Kidney (tissue), 14 donors: ENCODE results near the gene DNAJC25. TPM values are rescaled to one million over a fixed set of nuclear protein-coding genes. Genes with fewer than 3 reads are reported as not detected.

Experiments
- DNase-seq, 5 donors: peaks; one replicate each; pipeline ENCODE4 v3.0.0-alpha.2; 2013 to 2020
- FAIRE-seq: peaks from 2 replicates; lab custom pipeline; 2012; peaks lifted over from hg19 to GRCh38; lab: Jason Lieb, UNC
- H3K27ac ChIP-seq, 2 donors: one replicate each; pipeline ENCODE4 v1.7.0; 2013; ENCODE audit warnings: low read depth in 2 of 2, low read length in 2 of 2, inconsistent platforms in 1 of 2
- H3K27me3 ChIP-seq: one replicate; pipeline ENCODE4 v1.7.1; 2013; ENCODE audit warnings: low read length, inconsistent platforms; ENCODE audit not compliant: control insufficient read depth, insufficient read depth
- H3K36me3 ChIP-seq, 3 donors: one replicate each; pipeline versions ENCODE4 v1.7.0 to v1.7.1; 2013; ENCODE audit warnings: low read length in 3 of 3, control low read depth in 1 of 3, inconsistent platforms in 1 of 3; ENCODE audit not compliant: insufficient read depth in 3 of 3, control insufficient read depth in 2 of 3
- H3K4me1 ChIP-seq, 3 donors: one replicate each; pipeline versions ENCODE4 v1.7.0 to v1.7.1; 2013; ENCODE audit warnings: low read length in 3 of 3, inconsistent platforms in 1 of 3, low read depth in 1 of 3; ENCODE audit not compliant: control insufficient read depth in 2 of 3, insufficient read depth in 2 of 3
- H3K4me3 ChIP-seq, 3 donors: one replicate each; pipeline versions ENCODE4 v1.7.0 to v1.8.1; 2013; ENCODE audit warnings: low read length in 3 of 3, control low read depth in 1 of 3, inconsistent platforms in 1 of 3
- H3K9ac ChIP-seq, 3 donors: one replicate each; pipeline versions ENCODE4 v1.7.0 to v1.7.1; 2013; ENCODE audit warnings: low read length in 3 of 3, control low read depth in 1 of 3, inconsistent platforms in 1 of 3
- H3K9me3 ChIP-seq, 3 donors: one replicate each; pipeline versions ENCODE4 v1.7.0 to v1.7.1; 2013; ENCODE audit warnings: low read length in 3 of 3, control low read depth in 1 of 3, inconsistent platforms in 1 of 3; ENCODE audit not compliant: control insufficient read depth in 2 of 3, insufficient read depth in 1 of 3
- intact Hi-C: fragments of 100-400 bp; cut with DNase I; formaldehyde crosslinking; loops from one replicate; pipeline ENCODE4 v1.11.1; 2022
- polyA plus RNA-seq: library from polyadenylated mRNA; stranded (reverse); fragments of 350-450 nt; fragmentation: Illumina TruSeq; extraction: RNeasy Lipid Tissue Mini Kit (QIAGEN cat#74804); gene quantifications from one replicate; pipeline ENCODE4 v1.2.3, GENCODE V29; 2014; ENCODE audit warnings: low read depth, low replicate concordance; ENCODE audit not compliant: insufficient read depth
- total RNA-seq: library from RNA; stranded (reverse); fragmentation: NEBNext Ultra II Directional; extraction: Animal tissue kit (Norgen Biotek cat#: 25700); gene quantifications from one replicate; pipeline ENCODE4 v1.2.1, GENCODE V29; 2021
- TF ChIP-seq, protein P1 (sequence below): IDR thresholded peaks from 3 replicates; pipeline ENCODE4 v1.5.1; 2012; ENCODE audit warnings: mild to moderate bottlenecking, moderate library complexity, borderline replicate concordance; ENCODE audit not compliant: insufficient read depth; ENCODE audit errors: extremely low read depth
- donor health status: control.
- donor health status: control.
- donor health status: control.
- donor health status: control.
- donor health status: control.
- donor health status: DM: yes; HTN: yes; CAD: no.
- donor health status: Normal renal cell carcinoma (clear cell type).

DNAJC25 gene
- total and polyA plus RNA-seq, 2 donors from 2014 or later, result 8.2 to 13.1 TPM

DNA sequence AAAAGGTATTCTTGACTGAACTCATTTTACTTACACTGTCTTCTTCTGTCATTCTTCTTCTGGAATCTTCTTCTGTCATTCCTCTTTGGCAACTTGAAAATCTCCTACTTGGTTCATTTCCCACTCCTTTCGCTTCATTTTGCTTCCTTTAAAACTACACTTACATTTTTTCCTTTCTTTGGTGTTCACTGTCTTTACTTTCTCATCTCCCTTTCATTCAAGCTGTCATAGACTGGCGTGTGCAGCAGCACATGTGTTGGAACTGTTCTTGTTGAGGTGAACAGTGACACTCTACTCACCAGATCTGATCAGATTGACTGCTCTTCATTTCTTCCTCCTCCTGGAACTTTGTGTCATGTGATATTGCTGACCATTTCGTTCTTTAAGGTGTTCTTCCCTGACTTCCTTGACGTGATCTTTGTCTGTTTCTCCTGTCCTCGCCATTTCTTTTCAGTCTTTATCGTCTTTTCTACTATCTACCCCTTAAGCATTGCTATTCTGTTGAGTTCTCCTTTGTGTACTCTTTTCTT lies 6.4 kb downstream of the DNAJC25 start:
- intact Hi-C loops, result no loop called here
- H3K9ac ChIP-seq, result no peak overlapping the region
- no peaks in the 10 kb centered on the region for H3K27me3 ChIP-seq
- no peak for DNase-seq
- no peaks in the 10 kb centered on the region for H3K9me3 ChIP-seq
- H3K4me1 ChIP-seq, result peaks cover 0 to 6% (median 5%) of the 10 kb centered on the region in 3 donors
- H3K27ac ChIP-seq, result no peak overlapping the region
- no peaks in the 10 kb centered on the region for H3K36me3 ChIP-seq
- no peak overlapping the region for H3K4me3 ChIP-seq
- no peak for FAIRE-seq
- TF ChIP-seq, protein P1, sequence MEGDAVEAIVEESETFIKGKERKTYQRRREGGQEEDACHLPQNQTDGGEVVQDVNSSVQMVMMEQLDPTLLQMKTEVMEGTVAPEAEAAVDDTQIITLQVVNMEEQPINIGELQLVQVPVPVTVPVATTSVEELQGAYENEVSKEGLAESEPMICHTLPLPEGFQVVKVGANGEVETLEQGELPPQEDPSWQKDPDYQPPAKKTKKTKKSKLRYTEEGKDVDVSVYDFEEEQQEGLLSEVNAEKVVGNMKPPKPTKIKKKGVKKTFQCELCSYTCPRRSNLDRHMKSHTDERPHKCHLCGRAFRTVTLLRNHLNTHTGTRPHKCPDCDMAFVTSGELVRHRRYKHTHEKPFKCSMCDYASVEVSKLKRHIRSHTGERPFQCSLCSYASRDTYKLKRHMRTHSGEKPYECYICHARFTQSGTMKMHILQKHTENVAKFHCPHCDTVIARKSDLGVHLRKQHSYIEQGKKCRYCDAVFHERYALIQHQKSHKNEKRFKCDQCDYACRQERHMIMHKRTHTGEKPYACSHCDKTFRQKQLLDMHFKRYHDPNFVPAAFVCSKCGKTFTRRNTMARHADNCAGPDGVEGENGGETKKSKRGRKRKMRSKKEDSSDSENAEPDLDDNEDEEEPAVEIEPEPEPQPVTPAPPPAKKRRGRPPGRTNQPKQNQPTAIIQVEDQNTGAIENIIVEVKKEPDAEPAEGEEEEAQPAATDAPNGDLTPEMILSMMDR, result no peak

DNA sequence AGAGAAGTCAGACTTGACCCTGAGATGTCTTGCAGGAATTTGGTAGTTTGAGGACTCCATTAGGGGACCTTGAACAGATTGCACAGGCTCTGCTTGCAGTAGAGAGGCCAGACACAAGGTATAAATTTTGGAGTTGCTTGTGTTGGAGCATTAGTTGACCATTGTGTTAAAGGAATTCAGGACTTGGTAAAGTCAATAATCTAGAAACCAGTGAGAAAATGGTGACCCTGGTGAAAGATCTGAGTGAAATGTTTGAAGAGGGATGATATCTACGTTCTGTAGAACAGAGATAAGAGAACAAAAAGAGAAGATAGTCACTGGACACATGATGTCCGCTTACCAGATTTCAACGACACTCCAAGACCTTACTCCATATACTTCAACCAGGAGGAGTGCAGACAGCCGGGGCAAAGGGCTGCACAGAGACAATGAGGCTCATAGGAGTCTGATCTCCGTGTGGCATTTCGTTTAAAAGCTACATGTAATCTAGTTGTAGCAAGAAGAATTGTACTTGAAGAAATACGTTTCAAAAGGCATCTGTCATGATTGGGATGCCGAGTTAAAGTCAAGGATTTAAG lies 13.2 kb downstream of the DNAJC25 start:
- DNase-seq, result no peak
- H3K4me1 ChIP-seq, result no peaks in the 10 kb centered on the region
- no peak overlapping the region for H3K9ac ChIP-seq
- no peaks in the 10 kb centered on the region for H3K9me3 ChIP-seq
- intact Hi-C loops, result no loop called here
- FAIRE-seq, result no peak
- no peaks in the 10 kb centered on the region for H3K27me3 ChIP-seq
- peaks cover 0 to 4% (median 0%) of the 10 kb centered on the region in 3 donors for H3K36me3 ChIP-seq
- TF ChIP-seq, protein P1, result no peak
- no peak overlapping the region for H3K27ac ChIP-seq
- no peak overlapping the region for H3K4me3 ChIP-seq

DNA sequence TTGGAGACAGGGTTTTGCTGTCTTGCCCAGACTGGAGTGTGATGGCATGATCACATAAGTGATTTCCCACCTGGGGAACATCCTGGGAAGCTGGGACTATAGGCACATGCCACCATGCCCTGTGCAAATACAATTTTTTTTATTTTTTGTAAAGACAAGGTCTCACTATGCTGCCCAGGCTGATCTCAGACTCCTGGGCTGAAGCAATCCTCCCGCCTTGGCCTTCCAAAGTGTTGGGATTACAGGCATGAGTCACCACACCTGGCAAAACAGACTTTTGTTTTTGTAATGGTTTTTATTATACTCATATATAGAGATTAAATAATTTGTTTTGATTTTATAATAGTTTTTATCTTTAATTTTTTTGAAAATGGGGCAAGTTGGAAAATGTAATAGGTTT lies 14.7 kb downstream of the DNAJC25 start:
- no peak overlapping the region for H3K9ac ChIP-seq
- no peaks in the 10 kb centered on the region for H3K9me3 ChIP-seq
- intact Hi-C loops, result no loop called here
- DNase-seq (no peak), FAIRE-seq (no peak)
- H3K36me3 ChIP-seq, result peaks cover 0 to 4% (median 4%) of the 10 kb centered on the region in 3 donors
- no peak overlapping the region for H3K4me3 ChIP-seq
- no peak overlapping the region for H3K27ac ChIP-seq
- TF ChIP-seq, protein P1, result no peak
- no peaks in the 10 kb centered on the region for H3K27me3 ChIP-seq
- no peaks in the 10 kb centered on the region for H3K4me1 ChIP-seq
